Measurements from ENCODE around the gene APBB1IP. TPM values are rescaled to one million over a fixed set of nuclear protein-coding genes. Genes with fewer than 3 reads are reported as not detected.

Gene APBB1IP
- total and polyA plus RNA-seq, 2 donors (not counting 1 experiment from before 2014, with no cell fraction given): 60.1 to 97.0 TPM

- Histone ChIP-seq H3K4me1 (ENCODE audit: control insufficient read depth in 2 of 2, insufficient read depth in 2 of 2, low read length in 2 of 2) (peaks cover 58 to 87% of the 10 kb centered on the region in 2 donors), H2AFZ (ENCODE audit: insufficient read depth, low read depth, low read length, poor library complexity, severe bottlenecking) (no peak overlapping the region), H3K9ac (ENCODE audit: low read length) (no peak overlapping the region), H3K79me2 (ENCODE audit: control insufficient read depth, insufficient read depth, low read length) (peaks cover 97% of the 10 kb centered on the region), H3K36me3 (replicated peaks in 1 of 2; ENCODE audit: control extremely low read depth in 1 of 2, control insufficient read depth in 1 of 2, extremely low read depth in 1 of 2, insufficient read depth in 2 of 2, low read length in 1 of 2) (peaks cover 2 to 24% of the 10 kb centered on the region in 2 experiments), H3K27ac (ENCODE audit: low read length in 2 of 2) (peak overlapping the region in 1 of 2 donors; percentile 58), H3K4me2 (replicated peaks; ENCODE audit: low read depth, low read length, poor library complexity, severe bottlenecking) (peak overlapping the region; percentile 66), H3K9me3 (ENCODE audit: control extremely low read depth in 1 of 3, control insufficient read depth in 2 of 3, insufficient read depth in 1 of 3, low read length in 2 of 3) (peaks cover 0 to 4% (median 0%) of the 10 kb centered on the region in 3 donors), H3K27me3 (replicated peaks in 1 of 4; ENCODE audit: control extremely low read depth in 1 of 4, control insufficient read depth in 3 of 4, insufficient read depth in 4 of 4, low read length in 3 of 4) (no peaks in the 10 kb centered on the region), H3K4me3 (ENCODE audit: control extremely low read depth in 1 of 5, extremely low read depth in 1 of 5, insufficient read depth in 1 of 5, low read depth in 2 of 5, low read length in 4 of 5) (no peak overlapping the region), H4K20me1 (ENCODE audit: control insufficient read depth, insufficient read depth, low read length, poor library complexity, severe bottlenecking) (peaks cover 17% of the 10 kb centered on the region)
- H3K27me3 Mint-ChIP-seq: no peaks in the 10 kb centered on the region
- no peak for ATAC-seq (ENCODE audit: low read depth)
- ChIA-PET POLR2A (interaction anchor here (1.0 kb wide), 2 partner anchors 10 to 12 kb away, joined by 3 read pairs; no protein-coding TSS in a partner anchor), CTCF (interaction anchor here (0.6 to 2.1 kb wide), 6 partner anchors 10 to 259 kb away, joined by 3 to 5 read pairs (median 3); no protein-coding TSS in a partner anchor)
- H3K27ac Mint-ChIP-seq: peak overlapping the region; percentile 79
- peak overlapping the region; percentile 24 for H3K4me3 Mint-ChIP-seq
- intact Hi-C loops (cut with micrococcal nuclease): loop anchor here (2.0 kb wide), 1 partner anchor 17 kb away; no protein-coding TSS in a partner anchor
- WGBS (ENCODE audit: insufficient coverage): 33% methylated on average over 1 of the region's 4 CpGs
- TF ChIP-seq EZH2 (IDR thresholded peaks at IDR 0.05; ENCODE audit: borderline replicate concordance, insufficient read depth, low read depth, low read length, poor library complexity, severe bottlenecking) (no peak), CTCF (IDR thresholded peaks at IDR 0.05) (no peak)
- no peaks in the 10 kb centered on the region for H3K9me3 Mint-ChIP-seq (ENCODE audit: insufficient read depth)
- peaks cover 84% of the 10 kb centered on the region for H3K4me1 Mint-ChIP-seq
- DNase-seq: no peak
Observed at GRCh38 chr10:26467639-26468038, 29.5 kb downstream of the APBB1IP start.

GRCh38 chr10:26468291-26468690, 30.1 kb downstream of the APBB1IP start:
- DNase-seq (no peak), ATAC-seq (ENCODE audit: low read depth) (no peak)
- Histone ChIP-seq H3K79me2 (ENCODE audit: control insufficient read depth, insufficient read depth, low read length) (peaks cover 97% of the 10 kb centered on the region), H3K4me3 (ENCODE audit: control extremely low read depth in 1 of 5, extremely low read depth in 1 of 5, insufficient read depth in 1 of 5, low read depth in 2 of 5, low read length in 4 of 5) (peak overlapping the region in 2 of 5 experiments; percentile 7 to 20), H3K4me1 (ENCODE audit: control insufficient read depth in 2 of 2, insufficient read depth in 2 of 2, low read length in 2 of 2) (peaks cover 63 to 86% of the 10 kb centered on the region in 2 donors), H3K27ac (ENCODE audit: low read length in 2 of 2) (peak overlapping the region; percentile 26 to 73), H3K27me3 (replicated peaks in 1 of 4; ENCODE audit: control extremely low read depth in 1 of 4, control insufficient read depth in 3 of 4, insufficient read depth in 4 of 4, low read length in 3 of 4) (no peaks in the 10 kb centered on the region), H3K9me3 (ENCODE audit: control extremely low read depth in 1 of 3, control insufficient read depth in 2 of 3, insufficient read depth in 1 of 3, low read length in 2 of 3) (peaks cover 0 to 4% (median 0%) of the 10 kb centered on the region in 3 donors), H3K9ac (ENCODE audit: low read length) (peak overlapping the region; percentile 39), H3K36me3 (replicated peaks in 1 of 2; ENCODE audit: control extremely low read depth in 1 of 2, control insufficient read depth in 1 of 2, extremely low read depth in 1 of 2, insufficient read depth in 2 of 2, low read length in 1 of 2) (peaks cover 2 to 22% of the 10 kb centered on the region in 2 experiments), H4K20me1 (ENCODE audit: control insufficient read depth, insufficient read depth, low read length, poor library complexity, severe bottlenecking) (peaks cover 13% of the 10 kb centered on the region), H2AFZ (ENCODE audit: insufficient read depth, low read depth, low read length, poor library complexity, severe bottlenecking) (no peak overlapping the region), H3K4me2 (replicated peaks; ENCODE audit: low read depth, low read length, poor library complexity, severe bottlenecking) (peak overlapping the region; percentile 66)
- H3K9me3 Mint-ChIP-seq (ENCODE audit: insufficient read depth): no peaks in the 10 kb centered on the region
- H3K4me1 Mint-ChIP-seq: peaks cover 84% of the 10 kb centered on the region
- peak overlapping the region; percentile 84 for H3K27ac Mint-ChIP-seq
- CTCF ChIA-PET: interaction anchor here (0.6 to 2.1 kb wide), 4 partner anchors 11 to 258 kb away, joined by 3 to 5 read pairs (median 4); no protein-coding TSS in a partner anchor
- WGBS (ENCODE audit: insufficient coverage): 80% methylated on average over 1 of the region's 3 CpGs
- intact Hi-C loops (cut with micrococcal nuclease): loop anchor here (2.0 kb wide), 1 partner anchor 17 kb away; no protein-coding TSS in a partner anchor
- H3K4me3 Mint-ChIP-seq: peak overlapping the region; percentile 81
- POLR2A ChIA-PET: no interaction called here
- H3K27me3 Mint-ChIP-seq: no peaks in the 10 kb centered on the region
- TF ChIP-seq CTCF (IDR thresholded peaks at IDR 0.05) (no peak), EZH2 (IDR thresholded peaks at IDR 0.05; ENCODE audit: borderline replicate concordance, insufficient read depth, low read depth, low read length, poor library complexity, severe bottlenecking) (no peak)

Measured in B cell (primary cell).